HS-27A (cell line): Measurements from ENCODE around the gene CACTIN.

Experiments used
- DNase-seq: peaks from one replicate; pipeline ENCODE4 v3.0.0-alpha.2; 2012; ENCODE audit warnings: low read depth, missing footprints

Gene CACTIN

DNA sequence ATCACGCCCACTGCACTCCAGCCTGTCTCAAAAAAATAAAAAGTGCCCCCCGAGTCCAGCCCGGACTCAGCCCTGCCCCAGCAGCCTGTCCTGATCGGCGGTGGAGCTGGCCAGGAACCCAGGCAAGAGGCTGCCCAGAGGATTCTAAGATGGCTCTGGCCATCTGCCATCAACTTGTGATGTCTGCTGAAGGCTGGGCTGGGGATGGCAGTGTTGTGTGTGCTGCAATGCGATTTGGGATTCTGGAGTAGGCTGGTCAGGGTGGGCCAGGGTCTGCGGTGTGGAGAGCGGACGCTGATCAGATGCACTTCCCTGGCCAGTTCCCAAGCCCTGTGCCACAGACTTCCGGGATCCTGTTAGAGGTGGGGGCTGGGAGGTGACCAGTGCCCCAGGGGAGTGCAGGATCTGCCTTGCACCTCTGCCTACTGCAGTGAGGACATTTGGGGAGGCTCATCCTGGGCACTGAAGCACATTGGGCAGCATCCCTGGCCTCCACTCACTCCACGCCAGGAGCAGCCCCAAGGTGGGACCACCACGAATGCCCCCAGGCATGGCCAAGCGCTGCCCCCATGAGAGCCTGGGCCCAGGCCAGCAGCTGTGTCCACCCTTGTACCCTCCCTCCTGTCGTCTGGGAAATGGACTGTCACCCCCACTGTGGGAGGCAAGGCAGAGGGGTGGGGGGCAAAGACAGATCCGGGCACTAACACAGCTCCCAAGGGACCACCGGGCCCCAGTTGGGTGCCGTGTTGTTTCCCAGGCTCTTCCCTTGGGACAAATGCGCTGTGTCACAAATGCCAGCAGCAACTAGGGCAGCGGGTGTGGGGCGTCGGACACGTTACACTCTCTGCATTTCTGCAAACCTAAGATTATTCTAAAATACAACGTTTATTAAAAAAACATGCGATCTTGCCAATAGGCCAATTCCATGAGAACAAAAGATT lies 16.5 kb downstream of the CACTIN start:
- no peak for DNase-seq

DNA sequence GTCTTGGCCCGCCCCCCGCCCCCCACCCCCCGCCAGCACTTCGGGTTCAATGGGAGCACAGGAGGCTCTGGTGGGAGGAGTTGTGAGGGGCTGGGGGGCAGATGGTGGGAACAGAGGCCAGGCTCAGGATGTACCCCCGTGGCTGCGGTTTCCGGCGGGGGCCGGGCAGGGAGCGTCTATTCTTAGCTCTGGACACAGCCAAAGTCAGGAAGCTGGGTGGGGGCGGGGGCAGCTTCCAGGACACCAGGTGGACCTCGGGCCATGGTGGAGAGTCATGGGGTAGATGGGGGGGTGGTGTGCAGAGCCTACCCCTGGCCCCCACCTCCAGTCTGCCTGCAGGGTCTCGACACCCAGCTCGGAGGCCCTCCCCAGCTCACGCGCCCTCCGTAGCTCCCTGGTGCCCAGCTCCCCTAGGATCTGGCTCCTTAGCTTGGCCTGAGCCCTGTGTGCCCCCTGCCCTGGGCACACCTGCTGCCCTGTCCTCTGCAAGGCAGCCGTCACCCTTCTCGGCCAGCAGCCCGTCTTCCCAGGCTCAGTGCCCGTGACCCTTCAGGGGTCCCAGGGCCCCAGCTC lies 17.8 kb downstream of the CACTIN start:
- no peak for DNase-seq

DNA sequence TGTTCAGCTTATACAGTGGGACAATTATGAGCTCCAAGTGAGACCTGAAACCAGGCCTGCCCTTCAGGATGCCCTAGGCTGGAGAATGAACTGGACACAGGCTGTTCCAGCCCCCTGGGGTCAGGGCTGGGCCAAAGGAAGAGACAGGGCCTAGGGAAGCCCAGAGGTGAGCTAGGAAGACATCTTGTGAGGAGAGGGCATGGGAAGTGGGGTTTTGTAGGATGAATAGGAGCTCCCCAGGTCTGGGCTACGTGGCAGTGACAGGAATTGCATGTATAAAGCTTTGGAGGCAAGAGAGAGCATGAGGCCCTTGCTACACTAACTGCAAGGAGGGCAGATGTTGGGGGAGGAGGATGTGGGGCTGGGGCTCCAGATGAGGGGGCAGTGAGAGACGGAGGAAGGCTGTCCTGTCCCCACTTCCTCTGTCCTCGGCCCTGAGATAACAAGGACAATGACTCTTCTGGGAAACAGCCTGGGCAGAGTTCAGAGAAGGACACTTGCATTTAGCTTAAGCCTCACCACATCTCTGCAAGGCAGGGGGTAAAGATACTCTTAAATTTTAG lies 18.4 kb downstream of the CACTIN start:
- DNase-seq: no peak

- DNase-seq: no peak
These were observed 19.1 kb downstream of the CACTIN start for GRCh38 chr19:3607303-3608078.

GRCh38 chr19:3606690-3607289 lies 19.8 kb downstream of the CACTIN start, which contains the start of gene TBXA2R:
Gene TBXA2R, minus strand, starts transcription at chr19:3606875. Its CDS starts 6,241 bp downstream, at chr19:3600634.
- DNase-seq: no peak

DNA sequence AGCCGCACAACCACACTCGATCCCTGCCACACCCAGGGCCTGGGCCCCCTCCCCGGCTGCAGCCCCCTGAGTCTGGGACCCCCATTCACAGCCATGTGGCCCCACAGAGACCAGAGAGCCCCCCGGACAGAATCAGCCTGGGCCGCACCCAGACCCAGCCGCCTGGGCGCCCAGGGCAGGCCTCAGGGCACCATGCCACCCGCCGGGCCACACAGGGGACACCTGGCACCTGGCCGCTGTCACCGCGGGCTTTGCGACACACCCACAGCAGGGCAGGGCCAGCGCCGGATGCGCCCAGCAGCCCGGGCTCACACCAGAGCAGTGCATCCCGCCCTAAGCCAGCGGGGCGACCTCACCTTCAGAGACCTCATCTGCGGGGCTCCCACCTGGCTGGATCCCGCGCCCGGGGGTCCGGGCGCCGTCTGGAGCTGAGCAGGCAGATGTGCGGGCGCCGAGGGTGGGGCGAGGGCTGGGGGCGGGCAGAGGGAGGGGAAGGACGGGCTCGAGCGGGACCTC lies 20.4 kb downstream of the CACTIN start:
- no peak for DNase-seq

GRCh38 chr19:3605770-3606169 lies 20.8 kb downstream of the CACTIN start:
- no peak for DNase-seq

DNA sequence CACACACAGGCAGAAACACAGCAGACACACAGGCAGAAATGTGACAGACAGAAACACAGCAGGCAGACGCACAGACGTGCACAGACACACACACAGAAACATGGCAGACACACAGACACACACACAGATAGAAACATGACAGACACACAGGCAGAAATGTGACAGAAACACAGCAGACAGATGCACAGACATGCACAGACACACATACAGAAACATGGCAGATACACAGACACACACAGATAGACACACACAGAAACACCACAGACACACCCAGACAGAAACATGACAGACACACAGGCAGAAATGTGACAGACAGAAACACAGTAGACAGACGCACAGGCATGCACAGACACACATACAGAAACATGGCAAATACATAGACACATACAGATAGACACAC lies 21.2 kb downstream of the CACTIN start:
- no peak for DNase-seq

DNA sequence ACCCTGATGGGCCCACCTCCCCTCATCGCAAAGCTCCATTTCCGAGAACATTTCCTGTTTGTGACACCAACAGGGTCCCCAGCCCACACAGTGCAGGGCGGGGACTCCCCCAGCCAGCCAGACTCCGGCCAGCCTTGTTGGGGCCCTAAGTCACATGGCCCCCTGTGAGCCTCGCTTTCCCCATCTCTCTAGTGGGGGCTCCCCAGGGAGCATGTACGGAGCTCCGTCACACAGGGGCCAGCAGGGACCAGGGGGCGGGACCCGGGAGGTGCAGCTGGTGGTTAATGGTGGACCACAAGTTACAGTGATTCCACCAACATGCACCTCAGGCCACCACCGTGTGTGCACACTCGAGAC lies 21.6 kb downstream of the CACTIN start:
- DNase-seq: no peak

GRCh38 chr19:3604227-3604986 lies 22.2 kb downstream of the CACTIN start:
- DNase-seq: no peak

GRCh38 chr19:3603121-3603811 lies 23.3 kb downstream of the CACTIN start:
- no peak for DNase-seq

- DNase-seq: no peak
These were observed 25.6 kb downstream of the CACTIN start for GRCh38 chr19:3601021-3601420.

- DNase-seq: no peak
These were observed 26.8 kb downstream of the CACTIN start for GRCh38 chr19:3599776-3600187.

DNA sequence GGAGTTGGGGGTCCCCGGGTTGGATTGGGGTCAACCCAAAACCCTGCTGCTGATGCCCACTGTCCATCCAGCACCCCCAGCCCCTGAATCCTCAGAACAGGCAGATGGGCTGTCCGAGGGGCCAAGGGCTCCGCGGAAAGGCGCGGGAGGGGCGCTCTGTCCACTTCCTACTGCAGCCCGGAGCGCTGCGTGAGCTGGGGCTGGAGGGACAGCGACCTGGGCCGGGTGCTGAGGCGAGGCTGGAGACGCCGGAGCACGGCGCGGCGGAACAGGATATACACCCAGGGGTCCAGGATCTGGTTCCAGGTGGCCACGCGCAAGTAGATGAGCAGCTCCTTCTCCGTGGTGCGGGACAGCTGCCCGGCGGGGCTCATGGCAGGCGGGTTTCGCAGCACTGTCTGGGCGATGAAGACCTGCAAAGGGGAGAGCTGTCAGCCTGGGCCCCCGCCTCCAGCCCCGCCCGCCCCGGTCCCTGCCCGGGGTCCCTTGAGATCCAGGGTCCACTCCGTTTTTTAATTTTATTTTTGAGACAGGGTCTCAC lies 31.0 kb downstream of the CACTIN start:
- no peak for DNase-seq

- DNase-seq: no peak
These were observed 33.4 kb downstream of the CACTIN start for GRCh38 chr19:3593156-3593555.

- no peak for DNase-seq
These were observed 34.5 kb downstream of the CACTIN start for GRCh38 chr19:3591876-3592613.

GRCh38 chr19:3590991-3591659 lies 35.5 kb downstream of the CACTIN start:
- no peak for DNase-seq

DNA sequence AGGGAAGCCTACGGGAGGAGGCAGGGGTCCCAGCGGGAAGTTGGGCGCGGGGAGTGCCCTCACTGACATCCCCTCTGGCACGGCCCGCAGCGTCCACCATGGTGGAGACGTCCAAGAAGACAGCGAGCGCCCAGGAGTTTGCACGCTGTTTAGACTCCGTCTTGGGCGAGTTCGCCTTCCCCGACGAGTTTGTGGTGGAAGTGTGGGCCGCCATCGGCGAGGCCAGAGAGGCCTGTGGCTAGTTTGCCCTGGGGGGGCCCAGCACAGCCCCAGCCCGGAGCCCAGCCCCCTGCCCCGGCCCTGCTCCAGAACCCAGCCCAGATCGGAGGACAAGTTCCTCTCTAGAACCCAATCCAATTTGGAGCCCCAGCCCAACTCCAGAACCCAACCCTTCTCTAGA lies 36.6 kb downstream of the CACTIN start:
- DNase-seq: no peak

DNA sequence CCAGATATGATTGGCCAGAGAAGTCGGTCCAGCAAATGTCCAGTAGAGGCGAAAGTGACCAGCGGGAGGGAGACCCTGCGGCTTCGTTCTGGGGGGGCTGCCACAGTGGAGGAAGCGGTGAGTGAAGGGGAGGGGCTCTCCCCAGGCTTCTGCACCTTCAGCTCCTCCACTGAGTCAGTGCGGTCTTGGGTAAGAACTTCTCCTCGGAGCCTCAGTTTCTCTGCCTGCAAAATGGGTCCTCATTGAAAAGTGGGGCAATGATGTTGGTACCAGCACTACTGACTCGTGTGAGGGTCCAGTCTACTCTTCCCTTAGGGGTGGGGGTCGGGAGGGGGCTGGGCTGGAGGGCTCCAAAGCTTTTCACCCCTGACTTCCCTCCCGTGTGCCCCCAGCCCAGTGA lies 37.2 kb downstream of the CACTIN start:
- DNase-seq: no peak
